ENCODE data around the gene SPX. TPM values are rescaled to one million over a fixed set of nuclear protein-coding genes. Genes with fewer than 3 reads are reported as not detected.
A peak's percentile ranks its signal among the peaks of the same experiment; 100 is the strongest.

SPX gene, protein sequence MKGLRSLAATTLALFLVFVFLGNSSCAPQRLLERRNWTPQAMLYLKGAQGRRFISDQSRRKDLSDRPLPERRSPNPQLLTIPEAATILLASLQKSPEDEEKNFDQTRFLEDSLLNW
- polyA plus RNA-seq (ENCODE audit: insufficient read length in 4 of 4) = 10 to 100 TPM in 3 of 4 donors, under 1 TPM in 1; 0.81 to 22.6 (median 15.3) TPM

DNA sequence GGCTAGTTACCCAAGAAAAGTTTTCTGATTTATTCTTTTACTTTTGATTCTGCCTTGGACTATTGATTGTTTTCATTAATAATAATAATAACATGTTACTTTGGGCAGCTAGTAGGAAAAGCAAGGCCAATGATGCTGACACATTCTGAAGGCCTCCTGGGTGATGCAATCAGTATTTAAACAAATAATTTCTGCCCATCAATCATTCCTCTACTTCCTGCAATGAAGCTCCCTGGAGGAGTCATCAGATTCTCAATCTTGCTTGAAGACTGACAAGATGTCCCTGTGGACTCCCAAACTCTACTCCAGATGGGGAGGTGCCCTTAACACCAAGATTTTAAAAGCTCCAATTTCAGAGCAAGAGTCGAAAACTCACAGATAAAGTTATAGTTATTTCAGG, at the start of gene SPX:
SPX (plus strand) TSS at position 244 of the 400 bp plus-strand sequence. CDS start 177 bp downstream, outside the sequence.
- DNase-seq (ENCODE audit: low read depth in 4 of 4, low spot score in 3 of 4) = no peak

DNA sequence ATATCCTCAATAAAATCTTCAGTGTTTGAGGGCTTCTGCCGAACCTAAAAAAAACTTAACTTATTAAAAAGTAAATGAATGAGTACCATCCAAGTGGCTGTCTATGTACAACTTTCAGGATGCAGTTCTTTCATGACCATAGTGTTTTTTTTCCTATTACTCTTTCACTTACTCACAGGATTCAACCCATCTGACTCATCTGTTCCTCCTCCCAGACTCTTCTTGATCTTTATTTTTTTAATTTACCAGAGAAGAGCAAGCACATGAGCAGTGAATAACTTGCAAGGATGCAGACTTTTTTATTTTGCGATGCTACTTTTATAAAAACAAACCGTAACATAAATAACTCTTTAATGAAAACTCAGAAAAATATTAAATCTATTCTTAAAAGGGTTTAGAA, 49.1 kb upstream of the SPX start:
- no peak for DNase-seq (ENCODE audit: low read depth in 4 of 4, low spot score in 3 of 4)

DNA sequence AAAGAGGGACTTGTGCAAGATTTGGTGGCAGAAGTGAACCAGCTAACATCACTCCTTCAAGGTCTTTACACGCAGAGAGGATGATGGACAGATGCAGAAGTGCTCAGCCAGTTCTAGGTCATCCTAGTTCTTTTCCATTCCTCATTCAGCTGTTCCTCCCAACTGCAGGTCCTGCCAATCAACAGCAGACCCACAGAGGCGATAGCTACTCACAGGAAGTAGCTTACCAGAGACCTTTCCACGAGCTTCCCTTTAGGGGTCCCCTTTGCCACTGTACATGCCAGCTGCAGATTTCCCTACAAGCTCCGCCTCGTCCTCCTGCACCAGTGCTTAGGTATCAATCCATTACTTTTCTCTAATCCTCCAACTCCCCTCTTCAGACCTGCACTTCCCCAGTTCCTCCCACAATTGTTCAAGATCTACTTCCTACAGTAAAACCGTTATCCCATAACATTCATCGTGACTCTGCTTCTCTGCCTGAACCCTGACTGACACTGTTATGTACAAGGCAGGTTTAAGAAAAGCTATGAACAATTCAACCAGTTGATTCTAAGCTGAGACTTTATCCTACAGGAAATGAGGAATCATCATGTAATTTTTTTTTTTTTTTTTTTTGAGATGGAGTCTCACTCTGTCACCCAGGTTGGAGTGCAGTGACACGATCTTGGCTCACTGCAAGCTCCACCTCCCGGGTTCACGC, 47.2 kb upstream of the SPX start:
- no peak for DNase-seq (ENCODE audit: low read depth in 4 of 4, low spot score in 3 of 4)

DNA sequence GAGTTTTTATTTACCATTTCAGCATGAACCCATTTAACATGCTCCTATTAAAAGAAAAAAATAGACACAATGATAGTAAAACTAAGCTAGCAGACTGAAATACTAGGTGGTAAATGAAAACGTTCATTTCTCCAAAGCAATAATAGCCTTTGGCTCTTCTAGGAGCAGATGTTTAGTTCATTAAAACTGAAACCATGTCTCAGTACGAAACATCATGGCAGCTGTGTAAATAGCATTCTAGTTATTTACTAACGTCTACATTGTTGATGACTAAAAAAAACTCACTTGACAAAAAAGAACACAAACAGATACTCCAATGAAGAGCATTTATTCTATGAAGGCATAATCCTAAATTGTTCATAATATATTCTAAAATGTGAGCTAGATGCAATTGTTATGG, 42.6 kb upstream of the SPX start:
- no peak for DNase-seq (ENCODE audit: low read depth in 4 of 4, low spot score in 3 of 4)

DNA sequence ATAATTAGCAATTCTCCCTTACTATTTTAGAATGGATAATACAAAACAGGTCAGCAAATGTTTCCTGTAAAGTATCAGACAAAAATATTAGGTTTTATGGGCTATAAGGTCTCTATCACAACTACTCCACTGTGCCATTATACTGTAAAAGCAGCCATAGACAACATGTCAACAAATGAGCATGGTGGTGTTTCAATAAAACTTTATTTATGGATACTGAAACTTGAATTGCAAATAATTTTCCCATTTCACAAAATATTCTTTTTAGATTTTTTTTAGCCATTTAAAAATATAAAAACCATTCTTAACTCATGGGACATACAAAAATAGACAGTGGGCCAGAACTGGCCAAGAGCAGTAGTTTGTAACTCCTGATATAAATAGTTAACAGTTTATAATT, 40.1 kb upstream of the SPX start:
- no peak for DNase-seq (ENCODE audit: low read depth in 4 of 4, low spot score in 3 of 4)

DNA sequence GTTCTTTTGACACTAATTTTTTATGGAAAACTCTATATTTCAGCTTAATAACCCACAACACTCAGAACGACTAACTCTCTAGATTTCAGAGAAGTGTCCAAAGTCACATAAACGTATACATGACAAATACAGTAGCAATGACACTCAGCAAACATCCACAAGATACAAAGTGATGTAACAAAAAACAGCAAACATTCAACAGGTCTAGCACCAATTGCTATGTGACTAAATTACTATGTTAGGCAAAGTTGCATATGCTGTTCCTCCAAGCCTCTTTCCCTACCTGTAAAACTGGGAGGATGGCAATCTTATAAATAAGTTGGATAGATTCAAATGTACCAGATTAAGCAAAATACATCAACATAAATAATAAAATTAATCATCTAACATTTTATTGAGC, 26.3 kb upstream of the SPX start:
- no peak for DNase-seq (ENCODE audit: low read depth in 4 of 4, low spot score in 3 of 4)

DNA sequence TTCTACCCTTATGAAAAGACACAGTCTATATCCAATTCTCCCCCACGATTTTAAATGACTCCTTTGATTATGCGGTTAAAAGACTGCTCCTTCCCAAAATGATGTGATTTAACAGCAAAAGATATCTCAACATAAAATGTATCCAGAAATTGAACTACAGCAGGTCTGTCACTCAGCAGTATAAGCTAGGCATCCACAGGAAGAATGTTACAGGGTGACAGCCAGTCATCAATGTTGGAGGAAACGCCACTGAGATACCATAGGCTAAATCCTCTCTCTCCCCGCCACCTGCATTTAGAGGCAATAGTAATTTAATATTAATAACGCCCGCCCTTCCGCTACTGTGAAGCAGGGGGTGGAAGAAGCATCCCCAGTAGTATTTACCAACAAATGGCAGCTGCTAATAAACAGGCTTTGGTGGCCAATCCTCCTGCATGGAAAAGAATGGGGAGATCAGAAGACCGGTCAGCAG, 25.3 kb upstream of the SPX start:
- no peak for DNase-seq (ENCODE audit: low read depth in 4 of 4, low spot score in 3 of 4)

DNA sequence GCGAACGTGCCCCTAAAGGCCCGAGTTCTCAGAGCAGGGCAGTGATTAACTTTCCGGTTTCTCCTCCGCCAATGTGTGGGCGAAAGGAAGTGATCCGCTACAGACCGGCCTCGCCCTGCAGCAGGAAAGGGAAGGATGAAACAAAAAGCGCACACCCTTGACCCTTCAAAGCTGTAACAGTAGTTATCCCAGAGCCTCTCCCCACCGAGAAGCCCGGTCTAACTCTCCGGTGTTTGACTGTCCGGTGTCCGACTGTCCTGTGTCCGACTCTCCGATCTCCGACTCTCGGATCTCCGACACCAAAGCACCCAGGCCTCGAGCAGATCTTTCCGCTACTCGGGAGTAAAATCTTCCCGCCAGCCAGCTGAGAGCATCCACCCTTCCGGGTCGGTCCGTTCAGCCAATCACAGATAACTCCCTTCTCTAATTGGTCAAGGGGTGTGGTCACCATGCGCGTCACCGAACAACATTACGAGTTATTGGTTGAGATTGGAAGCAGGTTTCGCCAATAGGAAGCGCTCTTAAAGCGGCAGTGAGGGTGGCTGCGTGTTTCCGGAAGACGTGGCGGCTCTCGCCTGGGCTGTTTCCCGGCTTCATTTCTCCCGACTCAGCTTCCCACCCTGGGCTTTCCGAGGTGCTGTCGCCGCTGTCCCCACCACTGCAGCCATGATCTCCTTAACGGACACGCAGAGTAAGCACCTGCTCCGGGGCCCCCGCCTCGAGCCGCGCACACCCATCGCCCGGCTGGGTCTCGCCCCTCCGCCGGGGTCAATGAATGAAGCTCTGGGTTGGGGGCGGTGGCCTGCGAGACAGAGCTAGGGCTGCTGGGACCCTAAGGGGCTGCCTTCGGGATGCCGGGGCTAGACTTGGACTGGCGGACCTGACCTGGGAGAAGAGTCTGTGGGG, 24.6 kb upstream of the SPX start, which contains the start of the genes GOLT1B and RECQL:
GOLT1B (plus strand) TSS at position 532 of the 906 bp plus-strand sequence; CDS start at position 667, 135 bp downstream.
RECQL (minus strand) TSS at position 378 of the 906 bp plus-strand sequence. CDS start 2,065 bp downstream, outside the sequence.
- DNase-seq (ENCODE audit: low read depth in 4 of 4, low spot score in 3 of 4) = peak; percentile 94 to 98 (median 96)

DNA sequence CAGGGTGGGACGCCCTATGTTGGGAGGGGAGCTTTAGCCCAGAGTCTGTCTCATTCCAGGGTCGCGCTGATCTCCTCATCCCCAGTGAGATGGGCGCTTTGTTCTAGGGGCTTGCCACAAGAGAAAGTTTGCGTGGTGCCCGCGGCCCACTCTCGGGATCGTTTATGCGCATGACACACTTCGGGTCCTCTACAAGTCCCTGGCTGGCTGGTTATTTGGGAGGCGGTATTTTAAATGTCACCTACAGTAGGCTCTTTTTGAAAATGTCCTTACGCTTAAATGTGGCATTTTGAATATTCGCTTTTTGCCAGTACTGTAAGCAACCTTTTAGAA, 24.0 kb upstream of the SPX start:
- peak in 1 of 4 donors; percentile 12 for DNase-seq (ENCODE audit: low read depth in 4 of 4, low spot score in 3 of 4)

DNA sequence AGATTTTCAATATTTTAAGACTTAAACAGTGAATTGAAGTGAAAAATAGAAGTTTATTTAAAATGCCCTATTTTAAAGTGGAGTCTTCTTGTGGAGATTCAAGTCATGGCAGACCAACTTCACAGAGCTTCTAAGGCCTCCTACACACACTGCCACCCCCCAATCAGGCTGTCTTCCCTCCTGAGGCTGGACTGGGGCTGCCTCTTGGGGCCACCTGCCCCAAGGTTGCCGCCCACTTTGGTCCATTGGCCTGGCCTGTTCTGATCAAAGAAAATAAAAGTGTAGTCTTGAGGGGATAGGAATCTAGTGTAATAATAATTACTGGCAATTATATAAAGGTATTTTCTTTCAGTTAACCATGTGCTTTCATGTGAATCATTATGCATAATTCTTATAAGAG, 23.2 kb upstream of the SPX start:
- no peak for DNase-seq (ENCODE audit: low read depth in 4 of 4, low spot score in 3 of 4)

DNA sequence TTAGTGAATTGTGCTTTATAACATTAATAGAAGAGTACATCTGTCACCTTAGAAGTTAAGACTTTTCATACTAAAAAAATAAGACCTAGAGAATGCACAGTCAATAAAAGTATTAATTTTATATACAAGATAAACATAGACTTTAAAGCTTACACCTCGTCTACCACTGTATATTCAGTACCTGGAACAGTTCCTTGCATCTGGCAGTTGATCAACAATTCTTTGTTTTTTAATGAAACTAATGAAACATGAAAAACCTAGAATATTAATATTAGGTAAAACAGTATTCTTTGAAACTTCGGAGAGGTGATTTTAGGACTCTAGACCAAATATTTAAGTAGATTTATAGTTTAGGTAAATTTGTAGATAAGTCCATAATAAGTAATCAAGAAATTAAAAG, 20.2 kb upstream of the SPX start:
- DNase-seq (ENCODE audit: low read depth in 4 of 4, low spot score in 3 of 4) = no peak

DNA sequence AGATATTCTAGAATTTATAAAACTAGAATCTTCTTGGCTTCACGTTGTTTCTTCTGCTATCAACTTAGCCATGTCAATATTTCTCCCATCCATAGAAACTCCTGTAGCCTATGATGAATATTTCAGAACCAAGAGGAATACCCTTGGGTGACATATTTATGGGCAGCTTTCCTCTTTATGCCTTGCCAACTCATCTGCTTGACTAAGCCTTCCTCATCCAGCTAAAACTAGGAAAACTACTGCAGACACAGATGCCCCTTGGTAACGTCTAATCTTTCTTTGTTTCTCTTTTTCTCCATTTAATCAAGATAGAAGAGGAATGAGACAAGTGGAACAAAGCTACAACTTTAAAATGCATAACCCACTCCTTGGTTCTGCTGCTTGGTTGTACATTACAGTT, 18.2 kb upstream of the SPX start:
- no peak for DNase-seq (ENCODE audit: low read depth in 4 of 4, low spot score in 3 of 4)

DNA sequence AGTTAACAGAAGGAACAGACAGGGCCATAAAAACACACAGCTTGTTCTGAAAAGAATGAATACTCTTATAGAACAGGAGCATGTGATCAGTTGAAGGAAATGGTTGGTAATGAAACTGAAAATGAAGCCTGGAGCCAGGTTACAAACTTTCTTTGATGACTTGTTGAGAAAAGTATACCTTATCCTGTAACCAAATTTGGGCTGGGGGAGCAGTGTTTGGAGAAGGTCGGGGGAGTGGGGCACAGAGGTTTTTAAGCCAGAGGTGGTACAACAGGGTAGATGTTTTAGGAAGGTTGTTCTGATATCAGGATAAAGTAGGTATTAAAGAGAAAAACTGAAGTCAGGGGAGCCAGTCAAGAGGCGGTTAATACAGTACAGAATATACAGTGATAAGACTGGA, 16.3 kb upstream of the SPX start:
- DNase-seq (ENCODE audit: low read depth in 4 of 4, low spot score in 3 of 4) = no peak

DNA sequence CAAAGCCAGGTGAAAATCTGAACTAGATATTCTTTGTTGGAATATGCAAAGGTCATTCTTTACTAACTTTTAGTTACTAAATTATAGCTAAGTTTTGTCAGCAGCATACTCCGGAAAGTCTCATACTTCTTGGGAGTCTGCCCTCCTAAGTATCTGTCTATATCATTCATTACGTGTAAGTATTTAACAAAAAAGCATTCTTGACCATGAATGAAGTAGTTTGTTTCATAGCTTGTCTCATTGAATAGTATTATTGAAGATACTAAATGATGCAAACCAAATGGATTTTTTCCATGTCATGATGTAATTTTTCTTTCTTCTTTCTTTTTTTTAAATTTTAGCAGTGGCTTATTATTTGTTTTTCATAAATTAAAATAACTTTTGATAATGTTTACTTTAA, 9.8 kb upstream of the SPX start:
- no peak for DNase-seq (ENCODE audit: low read depth in 4 of 4, low spot score in 3 of 4)

DNA sequence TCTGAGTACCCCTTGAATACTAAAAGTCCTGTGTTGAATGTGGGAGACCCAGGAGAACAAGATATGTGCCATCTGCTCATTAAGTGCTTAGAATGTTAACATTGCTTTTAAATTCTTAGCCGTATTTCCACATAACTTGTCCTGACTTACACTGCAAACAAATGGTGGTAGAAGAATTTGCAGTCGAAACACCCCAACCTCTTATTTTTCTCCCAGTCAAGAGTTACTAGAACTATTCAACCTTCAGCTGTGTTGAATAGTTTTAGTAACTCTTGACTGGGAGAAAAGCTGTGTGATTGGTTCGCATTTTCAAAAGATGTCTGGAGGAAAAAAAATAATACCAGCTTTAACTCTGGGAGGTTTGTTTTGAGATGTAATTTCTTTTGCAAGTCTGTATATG, 7.6 kb upstream of the SPX start:
- DNase-seq (ENCODE audit: low read depth in 4 of 4, low spot score in 3 of 4) = no peak

DNA sequence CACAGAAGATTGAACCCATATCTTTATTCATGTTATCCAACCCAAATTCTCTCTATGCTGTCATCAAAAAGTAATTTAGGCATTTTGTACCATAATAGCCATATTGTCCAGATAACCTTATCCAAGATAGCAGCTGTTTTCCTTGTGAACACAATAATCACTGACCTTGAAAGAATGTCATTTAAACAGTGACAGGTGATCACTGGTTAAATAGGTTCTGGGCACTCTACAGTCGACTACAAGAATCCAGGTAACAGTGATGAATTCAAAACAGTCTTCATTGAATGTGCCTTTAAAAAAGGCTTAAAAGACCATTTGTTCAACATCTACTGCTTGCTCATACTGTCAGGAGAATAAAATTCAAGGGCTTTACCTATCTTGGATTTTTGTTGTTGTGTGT, 4.6 kb upstream of the SPX start:
- DNase-seq (ENCODE audit: low read depth in 4 of 4, low spot score in 3 of 4) = no peak

DNA sequence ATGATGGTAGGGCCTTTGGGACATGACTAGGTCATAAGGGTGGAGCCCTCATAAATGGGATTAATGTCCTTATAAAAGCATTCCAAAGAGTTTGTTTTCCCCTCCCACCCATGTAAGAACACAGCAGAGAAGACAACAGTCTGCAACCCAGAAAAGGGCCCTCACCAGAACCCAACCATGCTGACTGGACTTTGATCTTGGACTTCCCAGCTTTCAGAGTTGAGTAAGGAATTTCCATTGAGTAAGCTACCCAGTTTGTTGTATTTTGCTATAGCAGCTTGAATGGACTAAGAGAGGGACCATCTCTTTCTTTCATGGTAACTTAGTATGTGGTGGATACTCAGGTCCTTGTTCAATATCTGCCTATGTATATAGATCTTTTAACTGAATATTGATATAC, 2.9 kb upstream of the SPX start:
- no peak for DNase-seq (ENCODE audit: low read depth in 4 of 4, low spot score in 3 of 4)

DNA sequence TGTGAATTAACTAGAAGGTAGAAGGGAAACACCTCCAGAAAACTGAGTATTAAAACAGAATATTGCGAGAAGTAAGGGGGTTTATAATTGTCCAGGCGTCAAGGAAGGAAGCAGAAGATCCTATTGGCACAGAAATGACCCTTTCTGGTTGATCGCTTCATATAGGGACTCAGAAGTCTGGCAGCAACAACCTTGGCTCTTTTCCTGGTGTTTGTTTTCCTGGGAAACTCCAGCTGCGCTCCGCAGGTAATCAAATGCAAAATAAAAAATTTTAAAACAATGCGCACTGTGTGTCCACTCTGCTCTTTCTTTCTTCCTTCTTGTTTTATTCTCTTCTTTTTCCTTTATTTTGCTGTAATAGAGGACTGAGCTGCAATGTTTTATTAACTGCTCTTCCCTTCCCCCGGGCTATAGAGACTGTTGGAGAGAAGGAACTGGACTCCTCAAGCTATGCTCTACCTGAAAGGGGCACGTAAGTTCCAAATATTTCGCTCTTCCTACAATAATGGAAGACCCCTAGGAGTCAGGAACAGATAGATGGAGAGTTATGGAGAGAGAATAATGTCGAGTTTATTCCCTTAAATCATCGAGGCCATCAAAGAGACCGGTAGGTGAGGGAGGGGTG, 737 bp downstream of the SPX start:
- DNase-seq (ENCODE audit: low read depth in 4 of 4, low spot score in 3 of 4) = no peak

DNA sequence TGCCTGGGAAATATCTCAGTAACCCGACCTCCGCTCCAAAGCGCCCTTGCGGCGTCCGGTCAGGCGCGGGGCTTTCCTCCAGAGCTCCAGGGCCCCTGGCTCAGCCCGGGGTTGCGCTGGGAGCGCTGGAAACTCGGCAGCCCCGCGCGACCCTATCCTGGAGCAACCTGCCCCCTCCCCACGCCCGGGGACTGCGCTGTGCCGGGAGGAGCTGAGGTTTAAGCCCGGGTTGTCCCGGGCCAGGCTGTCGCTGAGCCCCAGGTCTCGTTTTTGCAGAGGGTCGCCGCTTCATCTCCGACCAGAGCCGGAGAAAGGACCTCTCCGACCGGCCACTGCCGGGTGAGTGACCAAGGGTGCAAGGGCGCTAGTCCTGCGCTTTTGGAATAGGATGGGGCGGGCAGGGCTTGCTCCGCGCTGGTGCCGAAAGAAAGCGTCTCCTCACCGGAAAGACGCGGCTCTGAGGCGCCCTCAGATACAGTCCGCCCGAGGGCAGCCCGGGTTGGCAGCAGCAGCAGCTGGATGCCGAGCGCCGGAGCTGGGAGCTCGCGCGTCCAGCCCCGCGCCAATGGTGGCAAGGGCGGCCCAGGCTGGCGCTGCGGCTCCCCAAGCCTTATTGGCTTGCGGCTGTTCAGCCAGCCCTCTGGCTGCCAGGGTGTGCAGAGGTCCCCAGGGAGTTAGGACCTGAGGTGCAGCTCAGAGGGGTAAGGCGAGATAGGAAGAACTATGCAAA, 1.5 kb downstream of the SPX start:
- peak in 2 of 4 donors; percentile 10 to 12 for DNase-seq (ENCODE audit: low read depth in 4 of 4, low spot score in 3 of 4)

DNA sequence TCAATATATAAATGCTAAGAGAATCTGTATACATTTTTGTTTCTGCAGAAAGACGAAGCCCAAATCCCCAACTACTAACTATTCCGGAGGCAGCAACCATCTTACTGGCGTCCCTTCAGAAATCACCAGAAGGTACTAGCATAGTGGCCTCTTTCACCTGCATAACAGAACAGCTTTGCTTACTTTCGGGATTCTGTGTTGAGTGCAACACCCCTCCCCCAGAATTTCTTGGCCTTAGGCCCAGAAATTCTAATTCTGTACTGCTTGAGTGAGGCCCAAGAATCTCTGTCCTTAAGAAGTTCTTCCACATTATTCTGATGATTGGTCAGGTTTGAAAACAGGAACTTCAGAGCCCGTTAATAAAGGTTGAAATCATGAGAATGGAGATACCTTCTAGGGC, 2.9 kb downstream of the SPX start:
- peak in 3 of 4 donors; percentile 31 to 49 (median 46) for DNase-seq (ENCODE audit: low read depth in 4 of 4, low spot score in 3 of 4)
